GM18505 (cell line): ENCODE data around the gene ZBTB47.

ENCODE experiments used
- ATAC-seq: cut with Tn5 transposase; IDR thresholded peaks from one replicate; pipeline ENCODE4 v1.9.1; 2021; ENCODE audit not compliant: unreplicated experiment
- POLR2A ChIP-seq: IDR thresholded peaks from 4 replicates; pipeline ENCODE4 v1.6.1; 2011; ENCODE audit warnings: borderline replicate concordance; ENCODE audit not compliant: insufficient read depth, insufficient read length; ENCODE audit errors: extremely low read depth

The ZBTB47 gene

DNA sequence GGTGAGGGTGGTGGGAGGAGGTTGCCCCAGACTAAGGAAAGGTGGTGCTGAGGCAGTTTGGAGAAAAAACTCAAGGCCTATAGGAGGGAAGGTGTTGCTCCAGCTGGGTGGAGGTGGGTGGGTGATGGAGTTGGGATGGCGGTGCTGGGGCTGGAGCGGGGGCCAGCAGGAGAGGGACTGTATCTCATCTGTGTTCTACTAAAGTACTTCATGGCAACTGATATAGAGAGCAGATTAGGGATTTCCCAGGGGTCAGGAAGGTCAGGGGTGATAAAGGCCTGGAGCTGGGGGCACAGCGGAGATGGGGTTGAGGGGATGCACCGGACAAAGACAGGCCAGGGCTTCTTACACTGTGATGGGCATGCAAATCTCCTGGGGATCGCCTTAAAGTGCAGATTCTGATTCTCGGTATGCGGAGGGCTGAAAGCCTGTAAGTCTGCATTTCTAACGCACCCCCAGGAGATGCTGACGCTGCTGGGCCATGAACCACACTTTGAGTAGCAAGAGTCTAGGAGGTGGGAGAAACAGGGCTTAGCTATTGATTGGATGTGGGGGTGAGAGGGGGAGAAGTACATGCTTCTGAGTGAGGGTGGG, 36.0 kb downstream of the ZBTB47 start:
- ATAC-seq: no peak
- TF ChIP-seq POLR2A: no peak

DNA sequence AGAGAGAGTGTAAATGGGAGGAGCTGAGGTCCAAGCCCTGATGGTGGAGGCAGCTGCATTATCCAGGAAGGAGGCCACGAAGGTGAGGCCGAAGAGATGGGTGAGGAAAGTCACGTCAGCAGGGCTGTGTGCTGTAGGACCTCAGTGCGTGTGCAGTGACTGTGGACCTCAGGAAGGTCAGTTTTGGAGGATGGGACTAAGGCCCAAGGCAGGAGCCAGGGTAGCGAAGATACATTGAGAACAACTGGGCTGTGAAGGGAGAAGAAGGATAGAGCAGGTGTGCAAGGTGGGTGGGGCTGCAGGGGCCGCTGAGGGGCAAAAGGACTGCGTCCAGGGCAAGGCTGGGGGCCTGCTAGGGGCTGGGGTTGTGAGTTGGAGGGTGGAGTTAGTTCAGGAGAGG, 36.7 kb downstream of the ZBTB47 start:
- ATAC-seq: no peak
- TF ChIP-seq POLR2A: no peak

GRCh38 chr3:42690766-42691680, 37.5 kb downstream of the ZBTB47 start:
- no peak for ATAC-seq
- TF ChIP-seq POLR2A: no peak

DNA sequence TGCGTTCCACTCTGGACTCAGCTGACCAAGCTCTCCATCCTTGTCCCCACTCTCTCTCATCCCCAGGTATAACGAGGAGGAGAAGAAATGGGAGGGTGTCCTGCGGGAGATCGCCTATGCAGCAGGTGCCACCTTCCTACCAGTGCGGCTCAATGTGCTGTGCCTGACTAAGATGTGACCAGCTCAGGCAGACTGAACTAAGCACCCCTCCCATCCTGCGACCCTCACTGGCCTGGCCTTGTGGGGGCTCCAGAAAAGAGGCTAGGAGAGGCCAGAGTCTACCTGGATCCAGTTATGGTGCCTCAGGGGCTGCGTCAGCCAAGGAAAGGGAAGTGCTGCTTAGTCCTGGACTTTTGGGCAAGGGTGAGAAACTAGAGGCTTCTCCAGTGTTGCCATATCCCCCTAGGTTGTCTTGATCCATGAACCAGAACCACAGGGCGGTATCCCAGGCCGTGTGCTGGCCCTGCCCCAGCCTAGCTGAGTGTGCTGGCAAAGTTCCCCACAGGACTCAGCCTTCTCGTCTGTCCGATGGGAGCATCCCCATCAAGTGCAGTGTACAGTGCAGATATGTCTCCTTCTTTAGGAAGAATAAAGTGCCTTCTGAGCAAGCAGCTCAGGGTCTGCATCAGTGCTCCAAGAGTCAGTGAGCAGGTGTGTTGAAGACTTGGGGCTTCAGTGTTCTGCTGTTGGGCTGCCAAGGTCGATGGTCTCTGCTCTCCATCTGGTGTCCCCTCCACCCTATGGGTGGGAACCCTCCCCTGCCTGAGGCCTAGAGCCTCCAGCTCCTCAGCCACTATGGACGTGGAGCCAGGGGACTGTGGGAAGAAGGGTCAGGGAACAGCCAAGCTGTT, 38.5 kb downstream of the ZBTB47 start:
- no peak for ATAC-seq
- TF ChIP-seq POLR2A: no peak

DNA sequence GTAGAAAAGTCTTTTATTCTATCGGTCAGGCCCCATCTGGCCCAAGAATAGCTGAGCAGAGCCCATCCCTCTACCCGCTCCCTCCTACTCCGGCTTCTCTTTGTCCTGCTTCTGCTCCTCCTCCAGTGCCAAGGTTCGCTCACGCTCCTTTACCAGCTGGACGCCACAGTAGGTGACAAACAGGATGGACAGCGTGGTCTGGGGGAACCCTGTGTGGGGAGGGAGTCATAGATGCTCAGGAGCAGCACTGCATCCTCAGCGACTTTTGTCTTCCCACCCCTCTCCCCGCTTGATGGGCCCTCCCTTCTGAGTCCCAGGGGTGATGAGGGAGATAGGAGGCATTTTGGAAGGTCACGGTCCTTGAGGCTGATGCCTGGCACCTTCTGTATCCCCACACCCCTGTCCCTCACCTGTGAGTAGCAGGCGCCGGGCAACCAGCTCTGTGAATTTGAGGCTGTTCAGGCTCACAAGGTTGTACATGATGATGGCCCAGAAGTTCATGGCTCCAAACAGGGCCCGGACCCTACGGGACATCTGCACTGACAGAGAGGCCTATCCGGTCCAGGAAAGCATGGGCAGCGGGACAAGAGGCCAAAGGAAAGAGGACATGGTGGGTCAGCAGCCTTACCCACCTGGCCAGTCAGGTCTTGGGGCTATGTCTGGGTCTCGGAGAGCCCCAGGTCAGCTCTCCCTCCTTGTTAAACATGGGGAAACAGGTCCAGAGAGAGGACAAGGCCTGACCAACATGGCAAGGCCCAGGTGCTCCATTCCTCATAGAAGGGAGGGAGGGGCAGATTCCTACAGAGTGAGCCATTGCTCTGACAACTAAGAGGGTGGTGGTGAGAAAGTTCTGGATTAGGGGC, 39.4 kb downstream of the ZBTB47 start:
- TF ChIP-seq POLR2A: no peak
- ATAC-seq: no peak

DNA sequence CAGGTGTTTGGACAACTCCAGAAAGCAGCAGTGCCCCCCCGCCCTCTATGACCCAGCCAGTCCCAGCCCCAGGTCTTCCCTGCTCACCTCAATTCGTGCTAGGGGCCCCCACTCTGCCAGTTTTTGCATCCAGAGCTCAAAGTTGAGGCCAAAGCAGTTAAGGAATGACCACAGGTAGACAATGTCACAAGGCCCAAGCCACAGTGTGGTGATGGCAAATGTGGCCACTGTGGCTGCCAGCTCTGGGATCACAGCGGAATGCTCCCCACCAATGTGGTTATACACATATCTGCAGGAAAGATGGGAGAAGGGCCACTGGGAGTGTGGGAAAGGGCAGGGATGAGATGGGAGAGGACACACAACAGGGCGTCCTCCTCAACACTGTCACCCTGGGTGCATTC, 40.0 kb downstream of the ZBTB47 start:
- no peak for TF ChIP-seq POLR2A
- ATAC-seq: no peak

- TF ChIP-seq POLR2A: no peak
- no peak for ATAC-seq
Measured at GRCh38 chr3:42694366-42694765, 40.9 kb downstream of the ZBTB47 start.

- ATAC-seq: no peak
- TF ChIP-seq POLR2A: no peak
Measured at GRCh38 chr3:42696356-42697288, 43.1 kb downstream of the ZBTB47 start.

- TF ChIP-seq POLR2A: no peak
- ATAC-seq: no peak
Measured at GRCh38 chr3:42697289-42698051, 44.0 kb downstream of the ZBTB47 start.

DNA sequence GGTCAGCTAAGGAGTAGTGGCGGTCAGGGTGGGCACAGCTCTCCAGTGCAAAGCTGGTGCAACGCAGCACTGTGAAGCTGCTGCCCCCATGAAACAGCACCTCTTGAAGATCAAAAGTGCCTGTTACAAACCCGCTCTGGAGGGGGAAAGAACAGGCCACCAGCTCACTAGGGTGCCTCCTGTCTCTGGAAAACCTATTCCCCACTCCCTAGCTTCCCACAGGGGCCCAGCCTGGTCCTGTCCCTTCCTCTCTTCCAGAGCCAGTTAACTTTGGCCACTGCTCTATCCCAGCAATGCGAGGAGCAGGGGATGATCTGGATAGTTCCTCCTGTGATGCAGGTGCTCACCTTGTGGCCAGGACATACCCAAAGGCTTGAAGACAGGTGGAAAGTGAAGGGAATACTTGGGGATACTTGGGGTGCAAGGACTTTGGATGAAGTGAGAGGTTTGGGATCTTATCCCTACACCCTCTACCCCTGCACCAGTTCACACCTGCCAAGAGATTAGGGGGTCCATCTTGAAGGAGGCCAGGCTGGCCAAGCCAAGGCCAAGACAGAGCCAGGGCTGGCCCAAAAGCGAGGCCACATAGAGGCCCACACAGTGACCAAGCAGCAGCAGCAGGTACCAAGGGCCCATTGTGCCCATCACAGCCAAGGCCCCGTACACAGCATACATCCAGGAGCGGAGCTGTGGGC, 44.9 kb downstream of the ZBTB47 start:
- no peak for TF ChIP-seq POLR2A
- ATAC-seq: no peak

DNA sequence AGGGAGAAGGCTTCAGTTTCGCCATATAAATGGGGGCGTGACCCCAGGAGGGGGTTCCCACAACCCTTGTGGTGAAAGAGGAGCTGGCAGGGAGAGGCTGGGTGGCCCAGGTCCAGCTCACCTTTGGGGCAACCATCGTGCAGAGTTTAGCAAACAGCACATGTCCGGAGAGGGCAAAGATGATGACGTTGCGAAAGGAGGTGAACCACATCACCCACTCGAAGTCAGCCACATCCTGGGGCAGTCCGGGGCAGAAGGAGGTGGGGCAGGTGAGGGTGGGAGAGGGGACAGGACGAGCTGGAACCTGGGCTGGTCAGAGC, 45.4 kb downstream of the ZBTB47 start:
- no peak for ATAC-seq
- TF ChIP-seq POLR2A: no peak

- no peak for TF ChIP-seq POLR2A
Measured at GRCh38 chr3:42699511-42699971, 46.0 kb downstream of the ZBTB47 start.

More at GRCh38 chr3:42699511-42699971, 46.0 kb downstream of the ZBTB47 start:
- ATAC-seq: no peak
